ENCODE measurements around the gene CMSS1. TPM values are rescaled to one million over a fixed set of nuclear protein-coding genes. Genes with fewer than 3 reads are reported as not detected.
A peak's percentile ranks its signal among the peaks of the same experiment; 100 is the strongest.

Gene CMSS1
- total RNA-seq, 4 donors from 2014 or later: 23.2 to 89.5 (median 67.6) TPM

GRCh38 chr3:100009276-100010086 lies 191.8 kb downstream of the CMSS1 start:
- no peak for TF ChIP-seq POLR2A (IDR thresholded peaks at IDR 0.05)
- no peak for TF ChIP-seq CTCF (IDR thresholded peaks at IDR 0.05 in 4 of 5, conservative IDR thresholded peaks at IDR 0.05 in 1 of 5)
- H3K27ac ChIP-seq: peak overlapping the region; percentile 43 to 62 (median 50)
- H3K4me3 ChIP-seq: no peak overlapping the region
- H3K36me3 ChIP-seq: no peaks in the 10 kb centered on the region
- ATAC-seq (no peak), DNase-seq (no peak)
- H3K4me1 ChIP-seq: peaks cover 54 to 65% of the 10 kb centered on the region in 2 donors
- no peaks in the 10 kb centered on the region for H3K27me3 ChIP-seq
- in situ Hi-C loops (cut with MboI; ENCODE audit: low sequenced_read_pairs in 4 of 4): no loop called here
- intact Hi-C loops (cut with DNase I; ENCODE audit: low total_unique reads): loop anchor here (5.0 kb wide), 1 partner anchor 132 kb away; no protein-coding TSS in a partner anchor
- no peaks in the 10 kb centered on the region for H3K9me3 ChIP-seq

- no peak overlapping the region for H3K4me3 ChIP-seq
- H3K27ac ChIP-seq: peak overlapping the region; percentile 43 to 62 (median 50)
- no peaks in the 10 kb centered on the region for H3K9me3 ChIP-seq
- H3K36me3 ChIP-seq: no peaks in the 10 kb centered on the region
- no peak for DNase-seq
- TF ChIP-seq CTCF (IDR thresholded peaks at IDR 0.05 in 4 of 5, conservative IDR thresholded peaks at IDR 0.05 in 1 of 5): no peak
- no peak for TF ChIP-seq POLR2A (IDR thresholded peaks at IDR 0.05)
- no peak for ATAC-seq
- no peaks in the 10 kb centered on the region for H3K27me3 ChIP-seq
- peaks cover 48 to 61% of the 10 kb centered on the region in 2 donors for H3K4me1 ChIP-seq
- in situ Hi-C loops (cut with MboI; ENCODE audit: low sequenced_read_pairs in 4 of 4): no loop called here
- intact Hi-C loops (cut with DNase I; ENCODE audit: low total_unique reads): no loop called here
These were observed 192.4 kb downstream of the CMSS1 start for GRCh38 chr3:100010087-100010417.

GRCh38 chr3:100018806-100019205 lies 201.1 kb downstream of the CMSS1 start:
- Histone ChIP-seq H3K4me1 (peaks cover 22 to 31% of the 10 kb centered on the region in 2 donors), H3K27me3 (no peaks in the 10 kb centered on the region), H3K36me3 (no peaks in the 10 kb centered on the region), H3K9me3 (no peaks in the 10 kb centered on the region), H3K27ac (peak overlapping the region in 2 of 4 donors; percentile 11 to 21), H3K4me3 (no peak overlapping the region)
- intact Hi-C loops (cut with DNase I; ENCODE audit: low total_unique reads) (no loop called here), in situ Hi-C loops (cut with MboI; ENCODE audit: low sequenced_read_pairs in 4 of 4) (no loop called here)
- ATAC-seq (no peak), DNase-seq (no peak)
- TF ChIP-seq CTCF (IDR thresholded peaks at IDR 0.05 in 4 of 5, conservative IDR thresholded peaks at IDR 0.05 in 1 of 5) (no peak), POLR2A (IDR thresholded peaks at IDR 0.05) (no peak)

DNA sequence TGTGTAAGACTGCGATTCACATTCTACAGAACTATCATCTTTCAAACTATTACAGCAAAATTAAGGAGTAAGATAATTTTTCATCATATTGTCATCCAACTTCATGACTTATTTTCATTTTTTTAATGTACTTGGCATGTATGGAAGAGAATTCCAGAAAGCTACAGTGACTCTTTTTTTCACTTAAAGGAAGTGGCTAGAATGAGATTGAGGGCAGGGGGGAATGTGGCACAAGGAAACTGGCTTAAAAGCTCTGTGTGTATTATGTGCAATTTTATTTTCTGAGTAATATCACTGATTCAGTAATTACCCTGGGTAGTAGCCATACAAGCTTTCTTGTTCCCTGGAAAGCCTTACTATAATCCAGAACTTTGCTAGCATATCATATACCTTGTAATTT lies 202.1 kb downstream of the CMSS1 start:
- DNase-seq: no peak
- Histone ChIP-seq H3K9me3 (no peaks in the 10 kb centered on the region), H3K36me3 (no peaks in the 10 kb centered on the region), H3K4me1 (peaks cover 29 to 40% of the 10 kb centered on the region in 2 donors), H3K27me3 (no peaks in the 10 kb centered on the region), H3K4me3 (no peak overlapping the region), H3K27ac (peak overlapping the region in 3 of 4 donors; percentile 38 to 87 (median 71))
- in situ Hi-C loops (cut with MboI; ENCODE audit: low sequenced_read_pairs in 4 of 4) (no loop called here), intact Hi-C loops (cut with DNase I; ENCODE audit: low total_unique reads) (no loop called here)
- no peak for ATAC-seq
- no peak for TF ChIP-seq POLR2A (IDR thresholded peaks at IDR 0.05)
- TF ChIP-seq CTCF (IDR thresholded peaks at IDR 0.05 in 4 of 5, conservative IDR thresholded peaks at IDR 0.05 in 1 of 5): no peak
